OCI-LY1 (cell line): ENCODE measurements around the gene EIPR1.

Experiments
- H2AFZ ChIP-seq: fragments of 200-600 bp; sonication (generic), shearing (Covaris generic); 2 replicates; pipeline ENCODE4 v1.6.0; 2014; ENCODE audit warnings: antibody characterized with exemption, mild to moderate bottlenecking, low read length
- H3F3A ChIP-seq: fragments of 200-600 bp; sonication (generic), shearing (Covaris generic); 2 replicates; pipeline ENCODE4 v1.6.0; 2014; ENCODE audit warnings: mild to moderate bottlenecking, antibody characterized with exemption, low read length, moderate library complexity; ENCODE audit not compliant: insufficient read depth
- H3K27ac ChIP-seq: fragments of 200-600 bp; sonication (generic); 2 replicates; pipeline ENCODE4 v1.5.1; 2014; ENCODE audit warnings: low read length, mixed run types, mild to moderate bottlenecking, low read depth; ENCODE audit not compliant: poor library complexity, severe bottlenecking
- H3K27me3 ChIP-seq: fragments of 200-600 bp; sonication (generic); 2 replicates; pipeline ENCODE4 v1.6.0; 2014; ENCODE audit warnings: antibody characterized with exemption, mild to moderate bottlenecking, low read length, moderate library complexity; ENCODE audit not compliant: insufficient read depth
- H3K36me3 ChIP-seq: fragments of 200-600 bp; sonication (generic); 2 replicates; pipeline ENCODE4 v1.6.1; 2014; ENCODE audit warnings: mild to moderate bottlenecking, antibody characterized with exemption, low read length, moderate library complexity, mixed read lengths; ENCODE audit not compliant: insufficient read depth
- H3K4me1 ChIP-seq: fragments of 200-600 bp; sonication (generic); 2 replicates; pipeline ENCODE4 v1.5.1; 2014; ENCODE audit warnings: mild to moderate bottlenecking, low read length, moderate library complexity; ENCODE audit not compliant: insufficient read depth, severe bottlenecking
- H3K4me2 ChIP-seq: fragments of 200-600 bp; sonication (generic), shearing (Covaris generic); 2 replicates; pipeline ENCODE4 v1.6.1; 2014; ENCODE audit warnings: low read length
- H3K4me3 ChIP-seq: fragments of 200-600 bp; sonication (generic); 2 replicates; pipeline ENCODE4 v1.5.1; 2014; ENCODE audit warnings: low read length, low read depth, mild to moderate bottlenecking, mixed read lengths; ENCODE audit not compliant: poor library complexity, severe bottlenecking
- H3K79me2 ChIP-seq: fragments of 200-600 bp; shearing (Covaris generic); 2 replicates; pipeline ENCODE4 v1.6.1; 2016; ENCODE audit warnings: mixed run types, low read length, mixed read lengths; ENCODE audit not compliant: insufficient read depth
- H3K9ac ChIP-seq: fragments of 200-600 bp; sonication (generic), shearing (Covaris generic); 2 replicates; pipeline ENCODE4 v1.6.1; 2014; ENCODE audit warnings: mild to moderate bottlenecking, low read length, mixed read lengths
- H3K9me2 ChIP-seq: fragments of 200-600 bp; sonication (generic), shearing (Covaris generic); 2 replicates; pipeline ENCODE4 v1.6.1; 2014; ENCODE audit warnings: low read depth, mild to moderate bottlenecking, low read length, mixed read lengths
- H3K9me3 ChIP-seq: fragments of 200-600 bp; shearing (Covaris generic); 2 replicates; pipeline ENCODE4 v1.6.1; 2014; ENCODE audit warnings: low read length, mixed read lengths
- H4K20me1 ChIP-seq: fragments of 200-600 bp; sonication (generic), shearing (Covaris generic); 2 replicates; pipeline ENCODE4 v1.6.0; 2016; ENCODE audit warnings: mild to moderate bottlenecking, low read length; ENCODE audit not compliant: insufficient read depth
- EZH2 ChIP-seq: fragments of 200-600 bp; sonication (generic), shearing (Covaris generic); IDR thresholded peaks from 2 replicates; pipeline ENCODE4 v1.8.0; 2017; ENCODE audit warnings: borderline replicate concordance, mixed run types, mild to moderate bottlenecking, antibody characterized with exemption, low read length, moderate library complexity, mixed read lengths
- TF ChIP-seq, protein P1 (sequence below): fragments of 200-600 bp; sonication (generic), shearing (Covaris generic); IDR thresholded peaks from 2 replicates; pipeline ENCODE4 v1.5.1; 2017; ENCODE audit warnings: mild to moderate bottlenecking, antibody characterized with exemption, low read length, moderate library complexity, mixed read lengths

The EIPR1 gene

GRCh38 chr2:3277050-3277747 is 100.4 kb downstream of the EIPR1 start:
- Histone ChIP-seq H3K9me2 (no peaks in the 10 kb centered on the region), H3K4me3 (peak overlapping the region; percentile 46), H3K27ac (peak overlapping the region; percentile 2), H3F3A (no peaks in the 10 kb centered on the region), H2AFZ (no peak overlapping the region), H3K4me1 (peaks cover 23% of the 10 kb centered on the region), H3K27me3 (no peaks in the 10 kb centered on the region), H4K20me1 (no peaks in the 10 kb centered on the region), H3K4me2 (peak overlapping the region; percentile 61), H3K9ac (peak overlapping the region; percentile 13; the same call in 1 of the 2 replicates), H3K9me3 (peaks cover 18% of the 10 kb centered on the region), H3K79me2 (peaks cover 5% of the 10 kb centered on the region; the same call in 1 of the 2 replicates), H3K36me3 (peaks cover 2% of the 10 kb centered on the region)
- TF ChIP-seq, protein P1, sequence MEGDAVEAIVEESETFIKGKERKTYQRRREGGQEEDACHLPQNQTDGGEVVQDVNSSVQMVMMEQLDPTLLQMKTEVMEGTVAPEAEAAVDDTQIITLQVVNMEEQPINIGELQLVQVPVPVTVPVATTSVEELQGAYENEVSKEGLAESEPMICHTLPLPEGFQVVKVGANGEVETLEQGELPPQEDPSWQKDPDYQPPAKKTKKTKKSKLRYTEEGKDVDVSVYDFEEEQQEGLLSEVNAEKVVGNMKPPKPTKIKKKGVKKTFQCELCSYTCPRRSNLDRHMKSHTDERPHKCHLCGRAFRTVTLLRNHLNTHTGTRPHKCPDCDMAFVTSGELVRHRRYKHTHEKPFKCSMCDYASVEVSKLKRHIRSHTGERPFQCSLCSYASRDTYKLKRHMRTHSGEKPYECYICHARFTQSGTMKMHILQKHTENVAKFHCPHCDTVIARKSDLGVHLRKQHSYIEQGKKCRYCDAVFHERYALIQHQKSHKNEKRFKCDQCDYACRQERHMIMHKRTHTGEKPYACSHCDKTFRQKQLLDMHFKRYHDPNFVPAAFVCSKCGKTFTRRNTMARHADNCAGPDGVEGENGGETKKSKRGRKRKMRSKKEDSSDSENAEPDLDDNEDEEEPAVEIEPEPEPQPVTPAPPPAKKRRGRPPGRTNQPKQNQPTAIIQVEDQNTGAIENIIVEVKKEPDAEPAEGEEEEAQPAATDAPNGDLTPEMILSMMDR: no peak
- TF ChIP-seq EZH2: no peak

GRCh38 chr2:3272761-3273160 is 104.9 kb downstream of the EIPR1 start:
- H2AFZ ChIP-seq: no peak overlapping the region
- peaks cover 23% of the 10 kb centered on the region for H3K4me1 ChIP-seq
- no peak overlapping the region for H3K27ac ChIP-seq
- peaks cover 7% of the 10 kb centered on the region for H3K36me3 ChIP-seq
- no peak for TF ChIP-seq EZH2
- TF ChIP-seq, protein P1: no peak
- H3K4me3 ChIP-seq: no peak overlapping the region
- peaks cover 5% of the 10 kb centered on the region; the same call in 1 of the 2 replicates for H3K79me2 ChIP-seq
- no peaks in the 10 kb centered on the region for H4K20me1 ChIP-seq
- no peaks in the 10 kb centered on the region for H3K9me2 ChIP-seq
- no peaks in the 10 kb centered on the region for H3F3A ChIP-seq
- no peak overlapping the region for H3K9ac ChIP-seq
- H3K4me2 ChIP-seq: no peak overlapping the region
- no peaks in the 10 kb centered on the region for H3K27me3 ChIP-seq
- peaks cover 18% of the 10 kb centered on the region for H3K9me3 ChIP-seq

DNA sequence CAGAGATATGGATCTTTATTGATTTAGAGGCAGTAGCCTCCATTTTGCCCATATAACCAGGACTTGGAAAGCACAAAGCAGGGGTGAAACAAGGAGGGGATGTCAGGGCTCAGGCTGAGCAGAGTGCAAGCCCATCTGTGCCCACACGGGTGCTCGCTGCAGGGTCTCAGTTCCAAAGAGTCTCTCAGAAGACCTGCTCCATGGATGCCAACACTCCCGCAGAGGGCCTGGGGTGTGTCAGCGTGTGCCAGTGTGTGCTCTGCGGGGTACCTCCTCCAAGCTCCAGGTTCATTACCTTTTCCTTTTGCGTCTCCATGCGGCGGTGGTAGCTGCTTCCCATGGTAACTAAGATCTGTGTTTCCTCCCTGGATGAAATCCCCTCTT is 107.5 kb downstream of the EIPR1 start:
- no peaks in the 10 kb centered on the region for H3K9me2 ChIP-seq
- H3K79me2 ChIP-seq: 0 out of 2 replicates have a peak, but pooled peaks cover 5% of the 10 kb centered on the region
- TF ChIP-seq, protein P1: no peak
- no peak for TF ChIP-seq EZH2
- H3K9ac ChIP-seq: no peak overlapping the region
- H2AFZ ChIP-seq: no peak overlapping the region
- peaks cover 25% of the 10 kb centered on the region for H3K4me1 ChIP-seq
- no peak overlapping the region for H3K4me3 ChIP-seq
- H3K9me3 ChIP-seq: peaks cover 8% of the 10 kb centered on the region
- H3K27me3 ChIP-seq: no peaks in the 10 kb centered on the region
- H3K27ac ChIP-seq: no peak overlapping the region
- peaks cover 7% of the 10 kb centered on the region for H3K36me3 ChIP-seq
- H4K20me1 ChIP-seq: no peaks in the 10 kb centered on the region
- no peak overlapping the region for H3K4me2 ChIP-seq
- no peaks in the 10 kb centered on the region for H3F3A ChIP-seq
